ENCODE results near the gene ARHGEF17.
"Not testable (repeated sequence)": the region's sequence is repeated elsewhere in the genome, so short reads cannot be mapped to it uniquely, and the experiment has no call there.

ARHGEF17 gene

GRCh38 chr11:73308003-73308960 is at the start of gene ARHGEF17:
ARHGEF17 (plus strand) TSS chr11:73308276; CDS start chr11:73308639, 363 bp downstream.
- no peak for FAIRE-seq

- FAIRE-seq: no peak
Observed at GRCh38 chr11:73259406-73260126, 48.5 kb upstream of the ARHGEF17 start.

DNA sequence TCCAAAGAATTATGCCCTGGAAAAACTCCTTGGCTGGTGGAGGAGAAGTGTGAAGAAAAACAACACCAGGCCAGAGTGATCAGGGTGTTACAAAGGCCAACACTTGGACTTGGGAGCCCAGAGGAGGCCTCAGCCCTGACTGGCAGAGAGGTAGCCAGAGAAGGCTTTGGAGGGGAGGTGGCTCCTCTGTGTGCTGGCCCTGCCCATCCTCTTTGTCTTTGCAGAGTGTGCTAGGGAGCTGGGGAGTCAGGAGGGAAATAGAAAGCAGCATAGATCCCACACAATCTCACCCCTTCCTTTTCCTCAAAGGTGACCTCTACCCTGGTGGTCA is 48.0 kb upstream of the ARHGEF17 start:
- FAIRE-seq: no peak

GRCh38 chr11:73262851-73263495 is 45.1 kb upstream of the ARHGEF17 start:
- no peak for FAIRE-seq

GRCh38 chr11:73263640-73264039 is 44.4 kb upstream of the ARHGEF17 start:
- no peak for FAIRE-seq

- FAIRE-seq: no peak
Observed at GRCh38 chr11:73265278-73265810, 42.7 kb upstream of the ARHGEF17 start.

GRCh38 chr11:73265853-73266645 is 42.0 kb upstream of the ARHGEF17 start:
- no peak for FAIRE-seq

GRCh38 chr11:73266646-73267020 is 41.4 kb upstream of the ARHGEF17 start:
- FAIRE-seq: no peak

DNA sequence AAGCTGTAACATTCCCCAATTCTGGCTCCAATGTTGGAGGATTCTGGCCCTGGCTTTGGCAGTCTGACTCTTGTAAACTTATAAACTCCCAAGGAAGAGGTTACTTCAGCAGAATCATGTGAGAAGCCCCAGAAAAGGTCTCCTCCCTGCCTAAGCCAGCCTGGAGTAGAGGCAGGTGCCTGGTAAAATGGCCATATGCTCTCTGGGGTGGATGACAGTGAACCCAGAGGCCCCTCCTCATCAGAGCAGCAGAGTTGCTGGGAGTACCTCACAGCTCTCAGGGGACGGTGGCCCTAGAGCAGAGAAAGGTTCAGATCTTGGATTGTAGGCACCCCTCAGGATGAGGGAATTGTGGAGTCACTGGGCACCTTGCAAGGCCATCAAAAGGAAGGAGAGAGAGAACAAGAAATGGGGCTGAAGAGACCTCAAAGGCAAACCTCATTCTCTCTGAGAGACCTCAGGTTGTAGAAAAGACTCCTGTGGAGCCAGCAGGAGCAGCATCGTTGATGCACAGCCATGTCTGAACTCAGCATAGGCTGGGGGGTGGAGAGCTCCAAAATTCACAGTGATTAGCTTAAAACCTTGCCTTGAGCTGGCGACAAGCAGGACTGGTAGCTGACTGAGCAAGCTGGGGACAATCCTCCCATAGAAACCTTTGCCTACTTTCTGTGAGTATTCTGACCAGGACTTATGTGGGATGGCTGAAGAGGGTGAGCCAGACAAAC is 40.8 kb upstream of the ARHGEF17 start:
- no peak for FAIRE-seq

DNA sequence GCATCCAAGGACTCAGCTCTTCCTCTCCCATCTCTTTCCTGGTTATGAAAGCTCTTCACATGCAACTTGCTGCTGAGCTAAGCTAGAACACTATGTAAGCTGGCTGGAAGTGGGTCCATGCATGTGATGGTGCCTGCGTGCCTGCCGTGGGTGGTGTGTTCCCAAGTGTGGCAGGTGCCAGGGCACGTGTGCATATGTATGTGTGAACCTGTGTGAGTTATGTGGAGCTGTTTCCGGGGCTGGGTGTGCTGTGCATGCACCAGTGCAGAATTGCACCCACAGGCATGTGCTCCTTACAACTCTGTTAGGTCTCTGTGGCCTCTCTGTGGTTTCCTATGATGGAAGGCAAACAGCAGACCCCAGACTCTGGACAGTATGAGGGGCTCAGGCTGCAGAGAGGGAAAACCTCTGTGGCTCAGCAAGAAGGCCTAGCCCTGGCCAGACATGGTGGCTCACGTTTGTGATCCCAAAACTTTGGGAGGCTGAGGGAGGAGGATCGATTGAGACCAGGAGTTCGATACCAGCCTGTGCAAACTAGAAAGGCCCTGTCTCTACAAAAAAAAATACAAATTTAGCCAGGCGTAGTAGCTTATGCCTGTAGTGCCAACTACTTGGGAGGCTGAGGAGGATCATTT is 40.1 kb upstream of the ARHGEF17 start:
- no peak for FAIRE-seq

DNA sequence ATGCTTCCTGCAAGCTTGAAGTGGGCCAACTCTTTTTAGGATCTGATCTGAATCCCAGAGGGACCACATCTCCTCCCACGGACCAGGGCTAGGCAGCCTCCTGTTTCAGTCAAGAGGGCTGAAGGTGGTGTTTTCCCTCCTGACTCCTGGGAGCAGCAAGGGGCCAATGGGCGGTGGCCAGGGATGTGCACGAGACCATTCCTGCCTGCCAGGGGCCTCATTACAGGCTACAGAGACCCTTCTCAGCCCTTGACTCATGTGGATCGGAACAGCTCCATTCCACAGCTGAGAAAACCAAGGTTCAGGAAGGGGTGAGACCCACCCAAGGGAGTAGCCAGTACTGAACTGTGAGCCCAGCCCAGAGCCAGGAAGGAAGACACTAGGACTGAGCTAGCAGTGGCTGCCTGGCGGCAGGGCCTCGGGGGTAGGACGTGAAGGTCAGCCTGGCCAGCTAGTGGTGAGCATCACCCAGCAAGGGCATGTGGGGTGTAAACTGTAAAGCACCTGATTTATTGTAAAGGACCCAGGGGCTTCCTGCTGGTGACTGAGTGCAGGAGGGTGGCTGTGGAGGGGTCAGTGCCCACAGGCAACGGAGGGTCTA is 39.3 kb upstream of the ARHGEF17 start:
- FAIRE-seq: no peak

GRCh38 chr11:73269459-73270015 is 38.5 kb upstream of the ARHGEF17 start:
- no peak for FAIRE-seq

- no peak for FAIRE-seq
Observed at GRCh38 chr11:73270016-73270854, 37.8 kb upstream of the ARHGEF17 start.

DNA sequence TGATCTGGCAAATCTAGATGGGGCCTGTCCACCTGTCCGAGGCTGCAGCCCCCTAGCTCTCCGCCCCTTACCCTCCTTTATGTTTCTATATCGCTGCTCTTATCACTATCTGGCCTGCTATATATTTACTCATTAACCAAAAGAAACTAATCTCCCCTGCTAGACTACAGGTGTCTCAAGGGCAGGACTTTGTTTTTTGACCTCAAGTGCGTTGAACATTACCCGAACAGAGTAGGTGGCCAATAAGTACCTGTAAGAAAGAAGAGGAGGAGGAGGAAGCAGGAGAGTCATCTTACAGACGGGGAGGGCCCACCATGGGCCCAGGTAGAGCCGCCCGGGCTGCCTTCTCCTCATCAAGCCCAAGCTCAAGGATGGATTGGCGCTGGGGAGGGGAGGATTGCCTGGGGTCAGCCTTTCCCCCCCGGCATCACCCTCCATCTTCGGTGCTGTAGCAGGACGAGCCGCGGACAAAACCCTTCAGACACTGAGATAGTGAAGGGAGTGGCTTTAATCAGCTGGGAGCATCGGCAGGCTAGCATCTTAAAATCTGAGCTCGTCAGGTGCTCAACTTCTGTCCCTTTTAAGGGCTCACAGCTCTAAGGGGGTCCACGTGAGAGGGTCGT is 37.1 kb upstream of the ARHGEF17 start:
- FAIRE-seq: no peak

DNA sequence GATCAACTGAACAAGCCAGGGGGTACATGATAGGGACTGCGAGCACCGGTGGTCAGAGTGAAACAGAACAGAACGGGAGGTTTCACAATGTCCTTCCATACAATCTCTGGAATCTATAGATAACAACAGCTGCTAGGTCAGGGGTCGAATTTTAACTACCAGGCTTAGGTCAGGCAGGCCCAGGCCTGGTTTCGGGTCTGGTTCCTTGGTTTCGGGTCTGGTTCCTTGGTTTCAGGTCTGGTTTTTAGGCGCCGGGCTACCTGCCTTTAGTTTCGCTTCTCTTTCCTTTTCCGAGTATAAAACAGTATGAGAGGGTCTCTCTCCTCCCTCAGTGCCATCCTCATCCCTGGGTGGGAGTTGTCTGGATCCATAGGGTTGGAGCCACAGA is 36.6 kb upstream of the ARHGEF17 start:
- not testable (repeated sequence) for FAIRE-seq

DNA sequence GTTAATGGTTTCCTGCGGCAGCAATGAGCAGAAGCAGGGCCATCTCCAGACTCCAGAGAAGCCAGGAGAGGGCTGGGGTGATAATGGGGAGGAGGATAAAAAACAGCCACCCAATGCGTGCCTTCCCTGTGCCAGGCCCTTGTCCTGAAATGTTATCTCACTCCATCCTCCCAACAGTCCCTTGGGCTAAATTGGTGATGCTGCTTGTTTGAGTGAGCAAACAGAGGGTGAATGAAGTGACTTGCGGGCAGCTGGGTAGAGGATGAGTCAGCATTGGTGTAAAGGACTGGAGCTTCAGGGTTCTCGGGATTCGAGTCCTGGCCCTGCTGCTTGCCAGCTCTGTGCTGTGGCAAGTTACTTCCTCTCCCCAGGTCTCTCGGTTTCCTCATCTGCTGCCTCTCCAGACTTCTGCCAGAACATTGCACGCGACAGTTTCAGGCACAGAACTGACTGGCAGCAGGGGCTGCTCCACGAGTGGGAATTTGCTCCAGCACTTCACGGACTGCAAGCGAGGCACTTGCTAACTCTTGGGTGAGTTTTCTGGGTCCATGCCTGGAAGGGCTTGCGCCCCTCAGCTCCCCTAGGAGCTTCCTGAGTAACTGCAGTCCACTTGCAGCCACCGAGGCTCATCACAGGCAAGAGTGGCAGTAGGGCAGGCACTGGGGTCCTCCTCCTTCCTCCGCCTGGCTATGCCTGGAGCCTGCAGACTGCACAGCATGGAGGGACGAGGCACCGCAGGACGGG is 36.0 kb upstream of the ARHGEF17 start, which contains the start of gene P2RY6:
Gene P2RY6, plus strand, starts transcription at position 403 of the 744 bp plus-strand sequence. CDS start 24,181 bp downstream, outside the sequence.
- no peak for FAIRE-seq

GRCh38 chr11:73272680-73273038 is 35.4 kb upstream of the ARHGEF17 start:
- no peak for FAIRE-seq

DNA sequence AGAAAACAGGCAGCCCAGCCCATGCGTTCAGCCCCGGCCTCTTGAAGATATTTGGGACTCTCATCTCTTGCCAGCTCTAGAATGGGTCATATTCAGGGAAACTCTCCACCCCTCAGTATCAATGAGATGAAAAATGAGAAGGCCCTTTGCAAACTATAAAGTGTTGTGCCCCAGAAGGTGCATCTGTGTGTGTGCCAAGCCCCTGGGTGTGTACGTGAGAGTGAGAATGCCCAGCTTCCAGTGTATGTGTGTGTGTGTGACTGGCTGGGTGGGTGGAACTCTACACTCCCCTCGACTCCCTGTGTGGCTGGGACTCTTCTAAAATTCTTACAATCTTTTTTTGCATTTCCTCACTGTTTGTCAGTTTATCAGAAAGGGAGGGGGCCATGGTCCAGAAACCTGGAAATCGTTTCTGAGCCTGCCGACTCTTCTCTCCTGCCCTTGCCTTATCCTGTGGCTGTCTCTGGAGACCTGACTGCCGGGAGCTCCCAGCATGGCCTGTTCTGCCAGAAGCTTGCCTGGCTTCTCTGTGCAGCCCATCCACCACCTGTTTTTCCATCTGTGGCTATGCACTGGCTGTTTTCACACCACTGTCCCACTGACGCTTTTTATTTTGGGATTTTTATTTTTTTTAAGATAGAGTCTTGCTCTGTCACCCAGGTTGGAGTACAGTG is 34.7 kb upstream of the ARHGEF17 start:
- FAIRE-seq: no peak

Measured in A204.1 (cell line).